K562 (cell line): ENCODE results near the gene SLC34A1. TPM values are rescaled to one million over a fixed set of nuclear protein-coding genes. Genes with fewer than 3 reads are reported as not detected.
A peak's percentile ranks its signal among the peaks of the same experiment; 100 is the strongest.

ENCODE experiments used
- CBFA2T2 ChIP-seq: fragments of 450-650 bp; conservative IDR thresholded peaks from 2 replicates; pipeline ENCODE4 v1.6.1; 2017; ENCODE audit warnings: mild to moderate bottlenecking
- CBFA2T3 ChIP-seq: fragments of 450-650 bp; IDR thresholded peaks from 2 replicates; pipeline ENCODE4 v1.6.1; 2017
- CHD7 ChIP-seq: fragments of 200-600 bp; sonication (generic); IDR thresholded peaks from one replicate; pipeline ENCODE4 v1.6.1; 2012; ENCODE audit warnings: mild to moderate bottlenecking, low read depth, low read length, inconsistent platforms
- DMBX1 ChIP-seq: fragments of 250-450 bp; sonication (Bioruptor Pico); IDR thresholded peaks from 2 replicates; pipeline ENCODE4 v1.8.0; 2022; ENCODE audit warnings: inconsistent platforms, mild to moderate bottlenecking, moderate library complexity, borderline replicate concordance
- FIP1L1 ChIP-seq: fragments of 200-400 bp; formaldehyde crosslinking; IDR thresholded peaks from 2 replicates; pipeline ENCODE4 v1.6.1; 2018; ENCODE audit warnings: mild to moderate bottlenecking, low read depth, low read length; ENCODE audit not compliant: poor library complexity, severe bottlenecking
- GATAD2A ChIP-seq: fragments of 450-650 bp; IDR thresholded peaks from 2 replicates; pipeline ENCODE4 v1.6.1; 2017
- MCM2 ChIP-seq: fragments of 450-650 bp; IDR thresholded peaks from 2 replicates; pipeline ENCODE4 v1.6.1; 2017; ENCODE audit warnings: low read depth, mild to moderate bottlenecking
- RBFOX2 ChIP-seq: fragments of 200-400 bp; formaldehyde crosslinking; IDR thresholded peaks from 2 replicates; pipeline ENCODE4 v1.6.1; 2017; ENCODE audit warnings: low read depth, mild to moderate bottlenecking, low read length, moderate library complexity
- RNF2 ChIP-seq: sonication (generic); IDR thresholded peaks from 2 replicates; pipeline ENCODE4 v1.6.1; 2016
- ZBTB7A ChIP-seq: IDR thresholded peaks from 2 replicates; pipeline ENCODE4 v1.6.1; 2011; ENCODE audit warnings: low read depth, mild to moderate bottlenecking, low read length, moderate library complexity, borderline replicate concordance; ENCODE audit not compliant: control insufficient read depth
- ZNF764 ChIP-seq: fragments of 250-450 bp; sonication (Bioruptor Pico); IDR thresholded peaks from 2 replicates; pipeline ENCODE4 v1.4.0; 2020; ENCODE audit warnings: low read depth, mild to moderate bottlenecking, moderate library complexity
- polyA plus RNA-seq, 8 experiments: library from polyadenylated mRNA; depleted of rRNA in 4 of 8; stranded (reverse) in 5 of 8; unstranded in 3 of 8; fragments of >200 nt; fragmentation: Nextera tagmentation in 2 of 8; fragmentation: Illumina TruSeq in 1 of 8; extraction: Ambion mirVana in 2 of 8; extraction: Trizol in 1 of 8; gene quantifications; 2 replicates each; pipeline versions ENCODE4 v1.2.1 to v1.2.3, GENCODE V29; 2011 to 2014; ENCODE audit warnings: inconsistent platforms in 1 of 8, missing spikeins in 1 of 8
- total RNA-seq, 7 experiments: library from RNA; depleted of rRNA in 6 of 7; stranded (reverse); fragments of >200 nt in 6 of 7; fragmentation: Illumina TruSeq in 2 of 7; extraction: Trizol in 2 of 7; gene quantifications; 2 replicates each; pipeline versions ENCODE4 v1.2.1 to v1.2.3, GENCODE V29; 2011 to 2021; ENCODE audit warnings: low replicate concordance in 1 of 7
- TF ChIP-seq, protein P1 (sequence below), 2 experiments: fragments of 200-800 bp in 1 of 2; sonication (Bioruptor generic) in 1 of 2; sonication (generic) in 1 of 2; formaldehyde crosslinking in 1 of 2; IDR thresholded peaks in 1 of 2; conservative IDR thresholded peaks in 1 of 2; 2 replicates each; pipeline versions ENCODE4 v1.5.0 to v1.6.1; 2016 to 2020; ENCODE audit warnings: missing compliant biosample characterization in 1 of 2, missing genetic modification characterization in 1 of 2, missing genetic modification reagents in 1 of 2
- TF ChIP-seq, protein P2 (sequence below): fragments of 450-650 bp; IDR thresholded peaks from 2 replicates; pipeline ENCODE4 v1.6.1; 2016

The SLC34A1 gene
- total and polyA plus RNA-seq, 9 of the 15 experiments (the other 6 are each of a cell fraction or from before 2014, with no cell fraction given), result not detected

GRCh38 chr5:177427919-177428573, 43.8 kb downstream of the SLC34A1 start (continued):
- TF ChIP-seq, protein P1, sequence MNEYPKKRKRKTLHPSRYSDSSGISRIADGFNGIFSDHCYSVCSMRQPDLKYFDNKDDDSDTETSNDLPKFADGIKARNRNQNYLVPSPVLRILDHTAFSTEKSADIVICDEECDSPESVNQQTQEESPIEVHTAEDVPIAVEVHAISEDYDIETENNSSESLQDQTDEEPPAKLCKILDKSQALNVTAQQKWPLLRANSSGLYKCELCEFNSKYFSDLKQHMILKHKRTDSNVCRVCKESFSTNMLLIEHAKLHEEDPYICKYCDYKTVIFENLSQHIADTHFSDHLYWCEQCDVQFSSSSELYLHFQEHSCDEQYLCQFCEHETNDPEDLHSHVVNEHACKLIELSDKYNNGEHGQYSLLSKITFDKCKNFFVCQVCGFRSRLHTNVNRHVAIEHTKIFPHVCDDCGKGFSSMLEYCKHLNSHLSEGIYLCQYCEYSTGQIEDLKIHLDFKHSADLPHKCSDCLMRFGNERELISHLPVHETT (CRISPR knock-in tag; conservative IDR thresholded peaks at IDR 0.05 in 1 of 2, IDR thresholded peaks at IDR 0.05 in 1 of 2), result 0 out of 4 replicates have a peak, but pooled peaks of 1 of the 2 experiments have one; percentile 13
- TF ChIP-seq DMBX1 (CRISPR knock-in tag), result no peak
- TF ChIP-seq GATAD2A, result 0 out of 2 replicates have a peak, but pooled peaks have one; percentile 38
- TF ChIP-seq CBFA2T2, result no peak
- peak; percentile 31; the same call in 1 of the 2 replicates for TF ChIP-seq RNF2
- TF ChIP-seq CHD7, result no peak
- peak; percentile 63 for TF ChIP-seq RBFOX2
- TF ChIP-seq ZNF764 (CRISPR knock-in tag), result no peak
- TF ChIP-seq, protein P2, sequence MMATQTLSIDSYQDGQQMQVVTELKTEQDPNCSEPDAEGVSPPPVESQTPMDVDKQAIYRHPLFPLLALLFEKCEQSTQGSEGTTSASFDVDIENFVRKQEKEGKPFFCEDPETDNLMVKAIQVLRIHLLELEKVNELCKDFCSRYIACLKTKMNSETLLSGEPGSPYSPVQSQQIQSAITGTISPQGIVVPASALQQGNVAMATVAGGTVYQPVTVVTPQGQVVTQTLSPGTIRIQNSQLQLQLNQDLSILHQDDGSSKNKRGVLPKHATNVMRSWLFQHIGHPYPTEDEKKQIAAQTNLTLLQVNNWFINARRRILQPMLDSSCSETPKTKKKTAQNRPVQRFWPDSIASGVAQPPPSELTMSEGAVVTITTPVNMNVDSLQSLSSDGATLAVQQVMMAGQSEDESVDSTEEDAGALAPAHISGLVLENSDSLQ, result peak; percentile 55; the same call in 1 of the 2 replicates
- peak; percentile 27; the same call in 1 of the 2 replicates for TF ChIP-seq CBFA2T3
- TF ChIP-seq ZBTB7A, result peak; percentile 56; the same call in 1 of the 2 replicates
- TF ChIP-seq FIP1L1, result no peak
- no peak for TF ChIP-seq MCM2
